Activated B cell treated with CpG ODN at 0.5 μM for 24 hours (primary cell): ENCODE results near the gene COG5. TPM values are rescaled to one million over a fixed set of nuclear protein-coding genes. Genes with fewer than 3 reads are reported as not detected.

ENCODE experiments used
- ATAC-seq: fragments of 200-7000 bp; cut with Tn5 transposase; one replicate; pipeline ENCODE4 v1.10.0; 2021; ENCODE audit warnings: low read depth, mild to moderate bottlenecking, moderate library complexity
- CTCF ChIA-PET: fragments of 350-600 bp; sonication (Branson Sonifier 250); formaldehyde crosslinking; loops from one replicate; lab custom pipeline; 2021; ENCODE audit warnings: antibody characterized with exemption; lab: Charles Lee
- POLR2A ChIA-PET: fragments of 350-600 bp; sonication (Branson Sonifier 250); formaldehyde crosslinking; loops from one replicate; lab custom pipeline; 2021; ENCODE audit warnings: antibody characterized with exemption; lab: Charles Lee
- DNase-seq: peaks from one replicate; pipeline ENCODE4 v3.0.0; 2022
- H3K27ac Mint-ChIP-seq: one replicate; pipeline ENCODE4 v1.8.0; 2020; ENCODE audit warnings: mixed read lengths
- H3K27me3 Mint-ChIP-seq: one replicate; pipeline ENCODE4 v1.8.0; 2021; ENCODE audit warnings: mixed read lengths
- H3K36me3 Mint-ChIP-seq: one replicate; pipeline ENCODE4 v1.8.0; 2021; ENCODE audit warnings: low read depth, mixed read lengths
- H3K4me1 Mint-ChIP-seq: one replicate; pipeline ENCODE4 v1.8.0; 2021; ENCODE audit warnings: mixed read lengths
- H3K4me3 Mint-ChIP-seq: one replicate; pipeline ENCODE4 v1.8.0; 2020; ENCODE audit warnings: mild to moderate bottlenecking, mixed read lengths
- H3K9me3 Mint-ChIP-seq: one replicate; pipeline ENCODE4 v1.8.0; 2020; ENCODE audit warnings: mixed read lengths
- CTCF ChIP-seq: fragments of 200-600 bp; IDR thresholded peaks from one replicate; pipeline ENCODE4 v1.8.0; 2022; ENCODE audit warnings: antibody characterized with exemption, mild to moderate bottlenecking
- intact Hi-C: fragments of 100-400 bp; cut with micrococcal nuclease; formaldehyde crosslinking; loops from one replicate; pipeline ENCODE4 v1.15.1; 2024
- total RNA-seq: library from RNA; stranded (reverse); gene quantifications from 2 replicates; pipeline ENCODE4 v1.2.3, GENCODE V29; 2022

The COG5 gene
- total RNA-seq, 1 donor from 2014 or later, result 47.0 TPM

DNA sequence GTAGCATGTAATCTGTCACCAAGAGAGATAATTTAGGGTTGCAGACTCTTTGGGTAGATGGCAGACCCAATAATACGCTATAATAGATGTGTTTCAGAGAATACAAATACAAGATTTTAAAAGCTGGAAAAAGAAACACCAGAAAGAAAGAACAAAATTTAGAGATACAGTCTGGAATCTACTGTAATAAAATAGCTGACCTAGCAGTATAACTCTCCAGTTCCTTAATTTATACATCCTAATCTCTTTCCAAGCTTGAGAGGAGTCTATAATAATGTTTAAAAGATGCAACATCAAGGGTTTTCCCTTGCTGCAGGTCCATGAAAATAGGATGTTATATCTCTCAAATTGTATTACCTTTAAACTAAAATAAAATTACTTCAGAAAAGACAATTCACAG lies 121.0 kb downstream of the COG5 start:
- no peak overlapping the region for H3K4me3 Mint-ChIP-seq
- ATAC-seq (no peak), DNase-seq (no peak)
- ChIA-PET POLR2A (no interaction called here), CTCF (interaction anchor here (0.8 kb wide), 1 partner anchor 21 kb away, joined by 4 read pairs; no protein-coding TSS in a partner anchor)
- peaks cover 21% of the 10 kb centered on the region for H3K36me3 Mint-ChIP-seq
- H3K27ac Mint-ChIP-seq, result no peak overlapping the region
- H3K27me3 Mint-ChIP-seq, result no peaks in the 10 kb centered on the region
- H3K9me3 Mint-ChIP-seq, result no peaks in the 10 kb centered on the region
- TF ChIP-seq CTCF, result no peak
- intact Hi-C loops, result no loop called here
- no peaks in the 10 kb centered on the region for H3K4me1 Mint-ChIP-seq

DNA sequence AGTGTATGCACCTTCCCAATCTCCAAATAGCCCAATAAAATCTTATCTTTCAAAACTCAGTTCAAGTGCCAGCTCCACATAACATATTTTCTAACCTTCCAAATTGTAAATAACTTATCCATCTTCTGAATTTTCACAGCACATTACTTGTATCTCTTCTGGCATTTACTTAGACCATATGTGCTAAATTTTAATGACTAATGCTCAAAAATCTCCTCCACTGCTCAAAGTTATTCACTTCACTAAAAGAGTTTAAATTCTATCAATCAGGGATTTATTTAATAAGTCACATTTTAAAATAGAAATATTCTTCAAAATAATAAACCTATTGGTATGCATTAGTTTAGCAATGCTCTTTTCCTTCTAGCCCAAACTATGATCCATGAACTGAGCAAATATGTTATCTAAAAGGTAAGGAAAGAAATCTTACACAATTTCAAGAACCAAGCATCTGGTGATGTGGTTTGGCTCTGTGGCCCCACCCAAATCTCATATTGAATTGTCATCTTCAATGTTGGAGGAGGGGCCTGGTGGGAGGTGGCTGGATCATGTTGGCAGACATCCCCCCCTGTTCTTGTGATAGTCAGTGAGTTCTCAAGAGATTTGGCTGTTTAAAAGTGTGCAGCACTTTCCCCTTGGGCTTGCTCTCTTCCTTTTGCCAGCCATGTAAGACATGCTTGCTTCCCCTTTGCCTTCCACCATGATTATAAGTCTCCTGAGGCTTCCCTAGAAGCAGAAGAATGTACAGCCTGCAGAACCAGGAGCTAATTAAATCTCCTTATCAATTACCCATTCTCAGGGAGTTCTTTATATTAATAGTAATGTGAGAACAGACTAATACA lies 121.9 kb downstream of the COG5 start:
- intact Hi-C loops, result no loop called here
- Mint-ChIP-seq H3K36me3 (peaks cover 22% of the 10 kb centered on the region), H3K4me3 (no peak overlapping the region), H3K27me3 (no peaks in the 10 kb centered on the region), H3K4me1 (no peaks in the 10 kb centered on the region), H3K27ac (no peak overlapping the region), H3K9me3 (no peaks in the 10 kb centered on the region)
- ChIA-PET POLR2A (no interaction called here), CTCF (interaction anchor here (0.8 kb wide), 1 partner anchor 22 kb away, joined by 4 read pairs; no protein-coding TSS in a partner anchor)
- DNase-seq, result no peak
- no peak for ATAC-seq
- TF ChIP-seq CTCF, result no peak

DNA sequence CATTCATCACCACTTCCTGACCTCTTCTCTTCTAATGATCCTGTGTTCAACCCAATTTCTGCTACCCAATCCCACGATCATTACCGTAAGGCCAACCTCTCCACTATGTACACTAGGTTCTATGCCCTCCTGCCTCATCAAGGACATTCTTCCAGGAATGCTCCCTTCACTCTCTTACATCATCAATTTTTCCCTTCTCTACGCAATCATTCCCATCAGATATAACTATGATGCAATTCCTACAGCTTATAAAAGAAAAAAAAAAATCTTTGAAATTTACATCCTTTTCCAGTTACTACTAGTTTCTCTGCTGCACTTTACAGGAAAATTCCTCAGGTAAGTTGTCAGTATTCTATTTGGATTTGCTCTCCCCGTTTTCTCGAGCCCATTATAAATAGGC lies 124.7 kb downstream of the COG5 start:
- ChIA-PET POLR2A (no interaction called here), CTCF (no interaction called here)
- no peak overlapping the region for H3K4me3 Mint-ChIP-seq
- intact Hi-C loops, result no loop called here
- H3K36me3 Mint-ChIP-seq, result peaks cover 27% of the 10 kb centered on the region
- ATAC-seq, result no peak
- DNase-seq, result no peak
- peaks cover 1% of the 10 kb centered on the region for H3K9me3 Mint-ChIP-seq
- H3K27me3 Mint-ChIP-seq, result no peaks in the 10 kb centered on the region
- H3K27ac Mint-ChIP-seq, result no peak overlapping the region
- H3K4me1 Mint-ChIP-seq, result no peaks in the 10 kb centered on the region
- TF ChIP-seq CTCF, result no peak

DNA sequence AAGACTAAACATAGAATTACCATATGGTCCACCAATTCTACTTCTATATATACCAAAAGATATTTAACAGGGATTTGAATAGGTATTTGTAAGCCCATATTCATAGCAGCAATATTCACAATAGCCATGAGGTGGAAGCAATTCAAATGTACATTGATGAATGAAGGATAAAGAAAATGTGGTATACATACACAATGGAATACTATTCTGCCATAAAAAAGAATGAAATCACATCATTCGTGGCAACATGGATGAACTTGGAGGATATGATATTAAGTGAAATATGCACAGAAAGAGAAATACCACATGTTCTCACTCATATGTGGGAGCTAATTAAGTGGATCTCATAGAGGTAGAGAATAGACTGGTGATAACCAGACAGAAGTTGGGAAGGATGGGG lies 128.0 kb downstream of the COG5 start:
- DNase-seq (no peak), ATAC-seq (no peak)
- Mint-ChIP-seq H3K27me3 (no peaks in the 10 kb centered on the region), H3K4me3 (no peak overlapping the region), H3K36me3 (peaks cover 20% of the 10 kb centered on the region), H3K27ac (no peak overlapping the region), H3K4me1 (peaks cover under 1% of the 10 kb centered on the region), H3K9me3 (peaks cover 2% of the 10 kb centered on the region)
- intact Hi-C loops, result no loop called here
- POLR2A ChIA-PET, result no interaction called here
- TF ChIP-seq CTCF, result no peak
- CTCF ChIA-PET, result no interaction called here

DNA sequence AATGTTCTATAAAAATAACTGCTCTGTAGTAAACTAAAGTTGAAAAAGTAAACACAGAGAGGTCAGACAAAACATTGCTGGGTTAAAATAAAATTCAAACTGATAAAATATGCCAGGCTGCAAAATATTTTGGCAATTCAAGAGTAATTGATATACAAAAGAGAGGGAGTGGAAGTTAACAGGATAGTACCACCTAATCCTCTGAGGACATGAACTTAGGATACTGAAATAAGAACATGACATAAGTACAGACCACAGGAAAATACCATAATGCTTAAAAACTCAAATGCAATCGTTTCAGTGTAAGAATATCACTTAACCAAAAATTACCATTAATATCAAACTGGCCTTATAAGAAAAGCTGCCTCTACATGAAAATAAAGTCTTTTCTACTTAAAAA lies 131.5 kb downstream of the COG5 start:
- intact Hi-C loops, result no loop called here
- Mint-ChIP-seq H3K36me3 (peaks cover 40% of the 10 kb centered on the region), H3K4me3 (no peak overlapping the region), H3K27me3 (no peaks in the 10 kb centered on the region), H3K4me1 (peaks cover 15% of the 10 kb centered on the region), H3K27ac (no peak overlapping the region), H3K9me3 (peaks cover 9% of the 10 kb centered on the region)
- no peak for ATAC-seq
- POLR2A ChIA-PET, result no interaction called here
- DNase-seq, result no peak
- CTCF ChIA-PET, result no interaction called here
- no peak for TF ChIP-seq CTCF
